ENCODE measurements around the gene HMCN1.
"Not testable (repeated sequence)": the region's sequence is repeated elsewhere in the genome, so short reads cannot be mapped to it uniquely, and the experiment has no call there.

The HMCN1 gene

DNA sequence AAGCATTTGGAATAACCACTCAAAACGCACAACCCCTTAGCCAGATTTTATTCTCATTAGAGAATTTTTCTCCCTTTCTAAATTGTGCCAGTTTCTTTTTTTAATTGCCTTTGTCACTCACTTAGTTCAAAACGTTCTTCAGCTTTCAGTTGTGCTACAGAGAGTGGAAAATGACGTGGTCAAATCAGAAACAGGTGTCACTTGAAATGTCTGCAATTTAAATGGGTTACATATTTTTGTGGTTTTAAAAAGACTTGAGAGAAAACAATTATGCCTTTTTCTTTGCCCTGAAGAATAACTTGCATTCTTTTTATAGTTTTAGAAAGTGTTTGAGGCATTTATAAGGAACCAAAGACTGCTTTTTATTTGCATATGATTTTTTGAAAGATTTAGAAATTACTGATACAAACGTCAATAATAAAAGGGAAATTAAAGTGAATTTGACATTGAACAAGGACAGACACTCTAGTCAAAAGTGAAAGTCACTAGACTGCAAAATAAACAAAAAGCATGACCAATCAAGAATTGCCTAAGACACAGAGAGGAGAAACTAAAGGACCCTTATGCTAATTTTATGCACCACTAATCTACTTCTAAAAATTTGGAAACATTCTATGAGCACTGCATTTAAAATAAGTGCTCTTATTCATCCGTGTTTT lies 449.9 kb downstream of the HMCN1 start:
- FAIRE-seq = no peak
- DNase-seq (ENCODE audit: insufficient read length, low spot score) = no peak

GRCh38 chr1:186186251-186186650 lies 452.1 kb downstream of the HMCN1 start:
- not testable (repeated sequence) for FAIRE-seq; DNase-seq (ENCODE audit: insufficient read length, low spot score)

DNA sequence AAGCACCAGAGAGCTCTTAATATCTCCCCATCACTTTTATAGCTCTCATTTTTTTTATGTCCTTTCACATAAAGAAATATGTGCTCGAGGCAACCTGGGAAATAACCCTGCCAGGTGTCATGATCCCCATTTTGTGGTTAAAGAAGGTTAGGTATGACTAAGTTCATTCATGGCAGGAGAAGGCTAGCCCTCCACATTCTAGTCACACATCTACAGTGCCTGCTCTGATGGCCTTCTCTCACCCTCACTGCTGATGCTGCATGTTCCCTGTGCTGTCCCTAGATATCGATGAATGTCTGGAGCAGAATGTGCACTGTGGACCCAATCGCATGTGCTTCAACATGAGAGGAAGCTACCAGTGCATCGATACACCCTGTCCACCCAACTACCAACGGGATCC lies 453.4 kb downstream of the HMCN1 start:
- peak; percentile 48 for FAIRE-seq

GRCh38 chr1:186188004-186188539 lies 453.9 kb downstream of the HMCN1 start:
- FAIRE-seq = peak; percentile 49
- DNase-seq (ENCODE audit: insufficient read length, low spot score) = peak; percentile 53

More for the DNA sequence above, 453.4 kb downstream of the HMCN1 start:
- DNase-seq (ENCODE audit: insufficient read length, low spot score) = peak; percentile 4

GRCh38 chr1:186188736-186189135 lies 454.5 kb downstream of the HMCN1 start:
- FAIRE-seq = no peak
- DNase-seq (ENCODE audit: insufficient read length, low spot score) = no peak

GRCh38 chr1:186189156-186189555 lies 455.0 kb downstream of the HMCN1 start:
- DNase-seq (ENCODE audit: insufficient read length, low spot score) = no peak
- no peak for FAIRE-seq

GRCh38 chr1:186191511-186191910 lies 457.3 kb downstream of the HMCN1 start:
- DNase-seq (ENCODE audit: insufficient read length, low spot score) (no peak), FAIRE-seq (no peak)

DNA sequence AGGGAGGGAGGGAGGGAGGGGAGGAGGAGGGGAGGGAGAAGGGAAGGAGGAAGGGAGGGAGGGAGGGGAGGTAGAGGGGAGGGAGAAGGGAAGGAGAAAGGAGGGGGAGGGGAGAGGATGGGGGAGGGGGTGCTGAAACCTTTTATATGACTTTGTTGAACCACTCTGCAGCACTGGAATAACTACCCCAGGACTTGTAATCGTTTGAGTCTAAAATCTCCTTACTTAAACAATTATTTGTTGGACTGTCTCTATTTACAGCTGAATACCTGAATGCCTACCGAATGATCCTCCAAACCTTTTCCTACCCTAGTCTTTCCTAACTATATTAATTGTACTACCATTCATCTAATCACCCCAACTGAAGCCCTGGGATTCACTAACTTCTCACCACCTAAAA lies 459.0 kb downstream of the HMCN1 start:
- FAIRE-seq (no peak), DNase-seq (ENCODE audit: insufficient read length, low spot score) (no peak)

DNA sequence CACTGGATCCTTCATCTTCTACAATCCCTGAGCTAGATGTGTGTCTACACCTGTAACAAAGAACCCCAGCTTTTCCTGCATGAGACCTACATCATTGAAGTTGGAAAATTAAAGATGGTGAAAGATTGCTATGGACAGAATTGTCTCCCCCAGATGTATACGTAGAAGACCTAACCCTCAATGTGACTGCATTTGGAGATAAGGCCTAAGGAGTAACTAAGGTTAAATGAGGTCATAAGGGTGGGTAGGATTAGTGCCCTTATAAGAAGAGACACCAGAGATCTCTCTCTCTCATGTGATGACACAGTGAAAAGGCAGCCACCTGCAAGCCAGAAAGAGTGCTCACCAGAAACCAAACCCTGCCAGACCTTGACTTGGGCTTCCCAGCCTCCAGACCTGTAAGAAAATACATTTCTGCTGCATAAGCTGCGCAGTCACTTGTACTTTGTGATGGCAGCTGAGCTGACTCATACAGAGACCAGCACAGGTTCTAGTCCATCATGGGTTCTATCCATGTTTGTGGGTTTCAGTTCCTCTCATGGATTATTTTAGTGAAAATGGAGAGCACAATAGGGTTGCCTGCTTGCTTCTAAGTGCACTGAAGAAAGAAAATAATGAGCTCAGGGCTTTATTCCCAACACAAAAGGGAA lies 460.0 kb downstream of the HMCN1 start:
- no peak for FAIRE-seq

GRCh38 chr1:186195377-186195931 lies 461.3 kb downstream of the HMCN1 start:
- FAIRE-seq (no peak), DNase-seq (ENCODE audit: insufficient read length, low spot score) (no peak)

More for the DNA sequence above, 460.0 kb downstream of the HMCN1 start:
- no peak for DNase-seq (ENCODE audit: insufficient read length, low spot score)

- FAIRE-seq = no peak
- no peak for DNase-seq (ENCODE audit: insufficient read length, low spot score)
Measured at GRCh38 chr1:186202271-186202764, 468.1 kb downstream of the HMCN1 start.

DNA sequence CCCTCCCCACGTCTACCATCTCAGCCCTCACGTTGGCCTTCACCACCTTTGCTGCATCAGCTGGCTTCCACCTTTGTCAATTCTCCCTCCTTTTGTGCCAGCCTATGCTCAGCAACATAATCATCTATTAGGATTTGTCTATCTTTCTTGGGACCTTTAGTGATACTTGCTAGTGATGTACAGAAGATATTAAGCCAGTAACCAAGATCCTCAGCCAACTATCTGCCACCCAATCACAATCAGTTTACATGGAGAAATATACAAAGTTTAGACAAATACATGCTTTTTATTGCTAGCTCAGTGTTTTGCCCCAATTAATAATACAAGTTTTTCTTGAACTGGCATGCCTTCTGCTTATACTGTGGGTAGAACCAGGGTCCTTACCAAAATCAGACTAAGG lies 468.6 kb downstream of the HMCN1 start:
- DNase-seq (ENCODE audit: insufficient read length, low spot score) = no peak
- FAIRE-seq = no peak

DNA sequence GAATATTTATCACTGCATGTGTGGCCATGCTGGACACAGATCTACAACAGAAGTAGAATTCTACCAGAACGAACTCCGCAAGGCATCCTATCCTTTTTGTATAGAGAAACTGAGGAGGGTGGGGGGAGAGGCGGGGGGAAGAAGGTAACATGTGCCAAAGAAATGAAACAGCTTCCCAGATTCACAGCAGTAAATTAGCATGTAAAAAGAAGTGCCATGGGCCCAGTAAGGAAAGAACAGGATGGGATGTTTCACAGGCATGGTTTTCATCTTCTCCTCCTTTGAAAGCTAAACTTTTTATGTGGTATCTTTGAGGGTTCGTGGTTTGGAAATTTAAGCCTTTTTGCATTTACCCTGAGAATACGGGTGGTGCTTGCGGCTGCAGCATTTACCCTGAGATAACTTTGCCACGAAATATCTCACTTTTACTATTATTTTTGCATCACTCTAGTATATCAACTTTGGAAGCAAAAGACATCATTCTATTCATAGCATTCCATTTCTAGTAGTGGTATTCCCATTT lies 471.9 kb downstream of the HMCN1 start:
- FAIRE-seq (no peak), DNase-seq (ENCODE audit: insufficient read length, low spot score) (no peak)

DNA sequence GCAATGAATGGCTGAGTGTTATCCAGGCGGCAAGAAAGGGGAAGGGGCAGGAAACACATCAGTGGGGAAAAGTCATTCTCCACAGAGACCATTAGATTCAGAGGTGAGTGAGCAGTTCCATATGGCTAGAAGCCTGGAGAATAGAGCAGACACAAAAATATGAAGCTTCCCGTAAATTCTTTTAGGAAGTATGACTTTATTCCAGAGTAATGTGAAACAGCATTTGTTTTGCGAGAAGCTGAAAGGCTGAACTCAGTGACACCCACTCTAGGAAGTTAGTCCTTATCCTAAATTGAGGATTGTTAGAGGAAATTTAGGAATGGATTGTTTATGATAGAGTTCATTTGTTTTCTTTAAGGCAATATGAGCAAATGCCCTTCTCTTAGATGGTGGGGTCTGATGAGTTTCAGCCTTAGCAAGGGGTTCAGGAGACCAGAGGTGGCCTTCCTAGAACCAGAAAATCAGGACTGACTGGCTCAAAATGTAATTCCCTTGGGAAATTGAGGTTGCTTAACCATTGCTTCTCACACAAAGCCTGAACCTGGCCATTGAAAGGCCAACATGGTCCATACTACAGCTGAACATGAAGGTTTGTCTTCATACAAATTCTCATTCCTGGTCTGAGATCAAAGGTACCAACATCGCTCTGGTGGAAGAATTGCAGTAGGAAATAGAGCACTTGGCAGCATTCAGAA lies 473.3 kb downstream of the HMCN1 start:
- FAIRE-seq (no peak), DNase-seq (ENCODE audit: insufficient read length, low spot score) (no peak)

GRCh38 chr1:186208405-186209129 lies 474.4 kb downstream of the HMCN1 start:
- no peak for FAIRE-seq

GRCh38 chr1:186210258-186210657 lies 476.1 kb downstream of the HMCN1 start:
- DNase-seq (ENCODE audit: insufficient read length, low spot score) (no peak), FAIRE-seq (no peak)

More at GRCh38 chr1:186208405-186209129, 474.4 kb downstream of the HMCN1 start:
- DNase-seq (ENCODE audit: insufficient read length, low spot score) = no peak

GRCh38 chr1:186211583-186211982 lies 477.4 kb downstream of the HMCN1 start:
- not testable (repeated sequence) for DNase-seq (ENCODE audit: insufficient read length, low spot score); FAIRE-seq

- peak; percentile 38 for FAIRE-seq
- DNase-seq (ENCODE audit: insufficient read length, low spot score) = peak; percentile 71
Measured at GRCh38 chr1:186212568-186213224, 478.5 kb downstream of the HMCN1 start.

- DNase-seq (ENCODE audit: insufficient read length, low spot score) (no peak), FAIRE-seq (no peak)
Measured at GRCh38 chr1:186213225-186213607, 479.0 kb downstream of the HMCN1 start.

DNA sequence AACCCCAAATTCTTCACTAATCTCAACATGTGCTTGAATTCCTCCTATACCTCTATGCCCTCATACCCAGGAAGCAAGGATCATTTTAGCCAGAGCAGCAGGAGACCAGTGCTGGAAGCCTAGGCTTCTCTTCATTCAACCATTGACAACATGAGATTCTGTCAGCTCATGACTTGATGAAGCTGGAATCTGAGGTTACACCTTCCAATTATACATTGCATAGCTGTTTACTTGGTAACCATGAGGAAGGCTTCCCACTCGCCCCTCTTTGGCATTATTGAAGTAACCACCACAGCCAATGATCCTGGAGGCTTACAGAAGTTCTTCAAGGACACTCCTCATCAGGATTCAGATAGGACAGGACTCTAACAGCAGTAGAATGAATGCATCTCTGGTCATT lies 480.6 kb downstream of the HMCN1 start:
- FAIRE-seq = no peak

More for the DNA sequence above, 480.6 kb downstream of the HMCN1 start:
- no peak for DNase-seq (ENCODE audit: insufficient read length, low spot score)

Data from HTR-8/SVneo (cell line).